ENCODE measurements around the gene BZW2.

DNA sequence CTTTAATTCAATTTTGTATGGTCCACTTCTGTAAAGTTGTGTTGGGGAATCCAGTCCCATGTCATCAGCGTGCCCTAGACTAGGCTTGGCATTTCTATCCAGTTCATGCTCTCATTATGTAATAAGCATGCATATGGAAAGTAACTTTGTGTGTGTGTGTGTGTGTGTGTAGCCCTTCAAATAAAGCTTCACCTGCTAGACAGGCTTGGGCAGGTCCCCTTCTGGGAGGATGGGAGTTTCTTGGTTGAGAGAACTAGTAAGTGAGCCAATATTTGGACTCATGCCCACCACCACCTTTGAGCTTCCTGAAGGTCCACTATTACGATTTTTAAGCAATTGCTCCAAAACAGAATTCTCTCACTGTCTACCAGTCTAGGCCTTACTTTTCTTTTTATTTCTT lies 6.9 kb downstream of the BZW2 start:
- TF ChIP-seq, protein P1, sequence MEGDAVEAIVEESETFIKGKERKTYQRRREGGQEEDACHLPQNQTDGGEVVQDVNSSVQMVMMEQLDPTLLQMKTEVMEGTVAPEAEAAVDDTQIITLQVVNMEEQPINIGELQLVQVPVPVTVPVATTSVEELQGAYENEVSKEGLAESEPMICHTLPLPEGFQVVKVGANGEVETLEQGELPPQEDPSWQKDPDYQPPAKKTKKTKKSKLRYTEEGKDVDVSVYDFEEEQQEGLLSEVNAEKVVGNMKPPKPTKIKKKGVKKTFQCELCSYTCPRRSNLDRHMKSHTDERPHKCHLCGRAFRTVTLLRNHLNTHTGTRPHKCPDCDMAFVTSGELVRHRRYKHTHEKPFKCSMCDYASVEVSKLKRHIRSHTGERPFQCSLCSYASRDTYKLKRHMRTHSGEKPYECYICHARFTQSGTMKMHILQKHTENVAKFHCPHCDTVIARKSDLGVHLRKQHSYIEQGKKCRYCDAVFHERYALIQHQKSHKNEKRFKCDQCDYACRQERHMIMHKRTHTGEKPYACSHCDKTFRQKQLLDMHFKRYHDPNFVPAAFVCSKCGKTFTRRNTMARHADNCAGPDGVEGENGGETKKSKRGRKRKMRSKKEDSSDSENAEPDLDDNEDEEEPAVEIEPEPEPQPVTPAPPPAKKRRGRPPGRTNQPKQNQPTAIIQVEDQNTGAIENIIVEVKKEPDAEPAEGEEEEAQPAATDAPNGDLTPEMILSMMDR (IDR thresholded peaks at IDR 0.05) = no peak
- TF ChIP-seq EZH2 (IDR thresholded peaks at IDR 0.05; ENCODE audit: borderline replicate concordance, insufficient read depth, low read depth, low read length, poor library complexity, severe bottlenecking) = no peak

Measured in B cell (primary cell).